Body of pancreas (tissue), 4 donors: ENCODE data around the gene P2RY6. TPM values are rescaled to one million over a fixed set of nuclear protein-coding genes. Genes with fewer than 3 reads are reported as not detected.

Experiments
- ATAC-seq: fragments of 150-250 bp; one replicate; pipeline ENCODE4 v1.9.1; 2016
- DNase-seq, 4 donors: peaks; one replicate each; pipeline ENCODE4 v3.0.0-alpha.2; 2019
- H3K27ac ChIP-seq, 4 donors: fragments of 200-600 bp; sonication (generic); 1 replicate in 3 of 4; 2 replicates in 1 of 4; pipeline versions ENCODE4 v1.5.1 to v1.6.1; 2016 to 2019; ENCODE audit warnings: mild to moderate bottlenecking in 1 of 4, mixed read lengths in 1 of 4, moderate library complexity in 1 of 4
- H3K27me3 ChIP-seq, 2 donors: fragments of 200-600 bp; sonication (generic); one replicate each; pipeline ENCODE4 v1.6.0; 2016; ENCODE audit warnings: mild to moderate bottlenecking in 1 of 2
- H3K36me3 ChIP-seq, 2 donors: fragments of 200-600 bp; sonication (generic); replicated peaks in 1 of 2; 2 replicates each; pipeline ENCODE4 v1.5.1; 2016; ENCODE audit warnings: low read depth in 2 of 2; ENCODE audit not compliant: insufficient read depth in 1 of 2
- H3K4me1 ChIP-seq: fragments of 200-600 bp; sonication (generic); one replicate; pipeline ENCODE4 v1.6.0; 2016
- H3K4me3 ChIP-seq, 2 donors: fragments of 200-600 bp; sonication (generic); 1 replicate in 1 of 2; 2 replicates in 1 of 2; pipeline ENCODE4 v1.5.1; 2016 to 2019
- H3K9me3 ChIP-seq, 3 donors: fragments of 200-600 bp; sonication (generic); 1 replicate in 2 of 3; 2 replicates in 1 of 3; pipeline ENCODE4 v1.5.1; 2016
- CTCF ChIP-seq, 7 experiments: fragments of 450-650 bp in 4 of 7; fragments of 200-600 bp in 3 of 7; sonication (generic) in 3 of 7; IDR thresholded peaks; one replicate each; pipeline ENCODE4 v1.5.1; 2016 to 2019; ENCODE audit warnings: antibody characterized with exemption in 7 of 7
- POLR2A ChIP-seq, 3 donors: fragments of 450-650 bp; IDR thresholded peaks; one replicate each; pipeline ENCODE4 v1.6.1; 2016; ENCODE audit warnings: antibody characterized with exemption in 3 of 3, mild to moderate bottlenecking in 2 of 3
- WGBS, 2 donors: methylation state at CpG; one replicate each; pipeline ENCODE4 v1.1.5; 2017; 5-methylcytosine and 5-hydroxymethylcytosine counted together
- intact Hi-C: fragments of 100-400 bp; cut with DNase I; formaldehyde crosslinking; loops from one replicate; pipeline ENCODE4 v1.15.1; 2023
- total RNA-seq, 2 donors: library from RNA; depleted of rRNA; stranded (reverse); fragments of >200 nt; gene quantifications; one replicate each; pipeline ENCODE4 v1.1.0, GENCODE V29; 2016

Gene P2RY6
- total RNA-seq, 2 donors from 2014 or later, result not detected

- Histone ChIP-seq H3K27ac (no peak overlapping the region), H3K4me3 (no peak overlapping the region), H3K4me1 (peaks cover 7% of the 10 kb centered on the region), H3K27me3 (no peaks in the 10 kb centered on the region), H3K9me3 (no peaks in the 10 kb centered on the region), H3K36me3 (no peaks in the 10 kb centered on the region)
- intact Hi-C loops, result no loop called here
- TF ChIP-seq CTCF (IDR thresholded peaks at IDR 0.05), result no peak
- no peak for TF ChIP-seq POLR2A (IDR thresholded peaks at IDR 0.05)
- ATAC-seq (no peak), DNase-seq (no peak)
- 58 to 65% methylated on average over 8 to 10 of the region's 10 CpGs for WGBS, 2 donors
Observed at GRCh38 chr11:73237471-73238290, 34.5 kb upstream of the P2RY6 start.

GRCh38 chr11:73239111-73239521 is 33.0 kb upstream of the P2RY6 start:
- WGBS, 2 donors, result 92 to 100% methylated on average over 2 to 6 of the region's 6 CpGs
- no peaks in the 10 kb centered on the region for H3K9me3 ChIP-seq
- intact Hi-C loops, result no loop called here
- H3K27ac ChIP-seq, result no peak overlapping the region
- no peak overlapping the region for H3K4me3 ChIP-seq
- DNase-seq (no peak), ATAC-seq (no peak)
- no peaks in the 10 kb centered on the region for H3K27me3 ChIP-seq
- no peak for TF ChIP-seq CTCF (IDR thresholded peaks at IDR 0.05)
- no peak for TF ChIP-seq POLR2A (IDR thresholded peaks at IDR 0.05)
- peaks cover 9% of the 10 kb centered on the region for H3K4me1 ChIP-seq
- H3K36me3 ChIP-seq, result no peaks in the 10 kb centered on the region

- no peak for TF ChIP-seq POLR2A (IDR thresholded peaks at IDR 0.05)
- TF ChIP-seq CTCF (IDR thresholded peaks at IDR 0.05), result no peak
- intact Hi-C loops, result loop anchor here (5.0 kb wide), 1 partner anchor 52 kb away; no protein-coding TSS in a partner anchor
- H3K36me3 ChIP-seq, result no peaks in the 10 kb centered on the region
- no peaks in the 10 kb centered on the region for H3K27me3 ChIP-seq
- no peak for ATAC-seq
- no peak overlapping the region for H3K4me3 ChIP-seq
- DNase-seq, result peak in 1 of 4 donors; percentile 35
- H3K9me3 ChIP-seq, result no peaks in the 10 kb centered on the region
- H3K27ac ChIP-seq, result no peak overlapping the region
- peaks cover 9% of the 10 kb centered on the region for H3K4me1 ChIP-seq
- WGBS, 2 donors, result 78% methylated on average over 7 of the region's 7 CpGs; no CpG with 5 or more reads in 1 of the 2 donors
Observed at GRCh38 chr11:73239571-73240189, 32.5 kb upstream of the P2RY6 start.

GRCh38 chr11:73240190-73240781 is 31.9 kb upstream of the P2RY6 start:
- no peaks in the 10 kb centered on the region for H3K9me3 ChIP-seq
- H3K27ac ChIP-seq, result peak overlapping the region in 1 of 4 donors; percentile 34
- TF ChIP-seq CTCF (IDR thresholded peaks at IDR 0.05) (no peak), POLR2A (IDR thresholded peaks at IDR 0.05) (no peak)
- WGBS, 2 donors, result 56 to 62% methylated on average over 4 of the region's 4 CpGs
- peaks cover 9% of the 10 kb centered on the region for H3K4me1 ChIP-seq
- DNase-seq (peak in 3 of 4 donors; percentile 24 to 44 (median 29)), ATAC-seq (peak; percentile 43)
- no peaks in the 10 kb centered on the region for H3K27me3 ChIP-seq
- no peaks in the 10 kb centered on the region for H3K36me3 ChIP-seq
- intact Hi-C loops, result loop anchor here (5.0 kb wide), 1 partner anchor 53 kb away; no protein-coding TSS in a partner anchor
- no peak overlapping the region for H3K4me3 ChIP-seq
